K562 (cell line): ENCODE data around the gene ERCC1.

Source experiments
- ATF2 ChIP-seq: sonication (generic); formaldehyde crosslinking; IDR thresholded peaks from 2 replicates; pipeline ENCODE4 v1.8.1; 2022; ENCODE audit warnings: missing genetic modification reagents
- CBX2 ChIP-seq: fragments of 200-600 bp; sonication (generic); IDR thresholded peaks from one replicate; pipeline ENCODE4 v1.6.1; 2012; ENCODE audit warnings: mild to moderate bottlenecking, low read length, inconsistent platforms; ENCODE audit not compliant: insufficient read depth, poor library complexity, severe bottlenecking
- CTCF ChIP-seq, 3 experiments: IDR thresholded peaks in 2 of 3; conservative IDR thresholded peaks in 1 of 3; 2 replicates each; pipeline ENCODE4 v1.5.1; 2011 to 2012; ENCODE audit warnings: low read length in 3 of 3, mild to moderate bottlenecking in 3 of 3, control low read depth in 2 of 3, improper control_type of control experiment in 1 of 3, inconsistent platforms in 1 of 3, low read depth in 1 of 3, mixed read lengths in 1 of 3, moderate library complexity in 1 of 3; ENCODE audit not compliant: insufficient read depth in 2 of 3
- HDAC1 ChIP-seq, 2 experiments: fragments of 450-650 bp; IDR thresholded peaks; 2 replicates each; pipeline ENCODE4 v1.6.1; 2016 to 2017; ENCODE audit warnings: inconsistent platforms in 1 of 2, mild to moderate bottlenecking in 1 of 2, moderate library complexity in 1 of 2
- MCM3 ChIP-seq: fragments of 450-650 bp; IDR thresholded peaks from 2 replicates; pipeline ENCODE4 v1.6.1; 2016
- NR3C1 ChIP-seq: sonication (generic); formaldehyde crosslinking; IDR thresholded peaks from 2 replicates; pipeline ENCODE4 v1.8.1; 2022; ENCODE audit warnings: missing genetic modification reagents
- POLR2A ChIP-seq: fragments of 450-650 bp; conservative IDR thresholded peaks from 2 replicates; pipeline ENCODE4 v1.6.1; 2016
- REST ChIP-seq, 2 experiments: fragments of 450-650 bp; formaldehyde crosslinking in 1 of 2; IDR thresholded peaks; 2 replicates each; pipeline versions ENCODE4 v1.4.0 to v1.6.1; 2014 to 2020; ENCODE audit warnings: mild to moderate bottlenecking in 2 of 2, borderline replicate concordance in 1 of 2, low read depth in 1 of 2
- THAP7 ChIP-seq: fragments of 250-450 bp; sonication (Bioruptor Pico); IDR thresholded peaks from 2 replicates; pipeline ENCODE4 v1.5.0; 2021
- USF2 ChIP-seq: sonication (generic); formaldehyde crosslinking; IDR thresholded peaks from 2 replicates; pipeline ENCODE4 v1.5.0; 2020; ENCODE audit warnings: missing genetic modification reagents
- ZKSCAN1 ChIP-seq: fragments of 150-350 bp; IDR thresholded peaks from 2 replicates; pipeline ENCODE4 v1.6.1; 2016; ENCODE audit warnings: low read depth, low read length
- ZNF592 ChIP-seq: fragments of 450-650 bp; IDR thresholded peaks from 2 replicates; pipeline ENCODE4 v1.6.1; 2017; ENCODE audit warnings: antibody characterized with exemption, mild to moderate bottlenecking

GRCh38 chr19:45468803-45469131, 45.0 kb upstream of the ERCC1 start:
- no peak for TF ChIP-seq REST (IDR thresholded peaks at IDR 0.05; ENCODE audit: borderline replicate concordance)
- TF ChIP-seq REST (CRISPR knock-in tag; IDR thresholded peaks at IDR 0.05; ENCODE audit: low read depth), result no peak
- TF ChIP-seq HDAC1 (IDR thresholded peaks at IDR 0.05), result no peak
- no peak for TF ChIP-seq THAP7
- TF ChIP-seq NR3C1, result no peak
- no peak for TF ChIP-seq POLR2A
- no peak for TF ChIP-seq CBX2
- no peak for TF ChIP-seq CTCF (IDR thresholded peaks at IDR 0.05 in 2 of 3, conservative IDR thresholded peaks at IDR 0.05 in 1 of 3; ENCODE audit: insufficient read depth in 2 of 3, low read depth in 1 of 3, low read length in 3 of 3)
- TF ChIP-seq ATF2 (CRISPR knock-in tag), result no peak
- no peak for TF ChIP-seq MCM3
- no peak for TF ChIP-seq ZNF592
- no peak for TF ChIP-seq USF2 (CRISPR knock-in tag)
- TF ChIP-seq ZKSCAN1, result no peak
